GM15510 (cell line): ENCODE data around the gene DHX9.

Experiments used
- POLR2A ChIP-seq: IDR thresholded peaks from 3 replicates; pipeline ENCODE4 v1.6.1; 2011; ENCODE audit warnings: borderline replicate concordance; ENCODE audit not compliant: insufficient read length; ENCODE audit errors: extremely low read depth

DHX9 gene

DNA sequence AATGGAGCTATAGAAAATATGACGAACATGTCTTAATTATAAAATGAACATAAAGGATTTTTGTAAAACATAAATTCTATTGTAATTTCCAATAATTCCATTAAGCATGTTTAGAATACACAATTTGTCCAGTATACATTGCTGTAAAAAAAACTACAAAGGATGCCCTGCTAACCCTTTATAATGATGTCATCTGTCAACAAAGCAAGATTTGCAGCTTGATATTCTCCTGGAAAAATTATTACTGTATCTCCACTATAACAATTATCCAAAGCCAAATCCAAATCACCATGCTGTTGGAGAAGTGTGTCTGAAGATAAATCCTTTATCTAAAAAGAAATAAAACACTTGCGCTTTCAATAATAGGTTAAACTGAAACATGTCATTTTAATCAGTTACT lies 66.2 kb downstream of the DHX9 start:
- no peak for TF ChIP-seq POLR2A

DNA sequence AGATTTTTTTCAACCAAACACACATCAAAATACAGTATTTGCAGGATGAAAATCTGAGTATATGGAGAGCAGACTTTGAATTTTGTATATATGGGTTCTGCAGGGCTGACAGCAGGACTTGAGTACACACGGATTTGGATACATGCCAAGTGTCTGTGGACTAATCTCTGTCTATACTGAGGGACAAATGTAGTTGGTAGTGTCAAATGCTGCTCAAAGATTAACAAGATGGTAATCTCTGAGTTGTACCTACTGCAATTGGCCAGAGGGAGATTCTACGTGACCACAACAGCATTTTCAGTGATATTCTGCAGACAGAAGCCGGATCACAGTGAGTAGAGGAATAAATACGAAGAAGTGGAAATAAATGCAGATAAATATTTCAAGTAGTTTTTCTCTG lies 70.4 kb downstream of the DHX9 start:
- no peak for TF ChIP-seq POLR2A

DNA sequence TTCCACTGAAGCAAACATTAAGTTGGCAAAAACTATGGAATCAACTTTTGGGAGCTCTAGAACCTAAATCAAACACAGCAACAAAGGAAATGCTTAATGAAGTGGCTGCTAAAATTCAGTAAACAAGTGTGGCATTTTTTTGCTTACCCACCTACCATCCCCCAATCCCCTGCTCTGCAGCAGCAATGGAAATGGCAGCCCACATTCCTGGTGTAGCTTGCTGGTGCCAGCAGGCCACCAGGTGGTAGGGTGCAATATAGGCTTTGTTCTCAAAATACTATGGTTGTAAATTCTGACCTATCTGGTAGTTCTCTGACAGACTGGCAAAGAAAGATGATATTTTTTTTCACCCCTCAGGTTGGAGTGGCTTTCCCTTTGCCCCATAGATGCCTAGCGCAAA lies 71.0 kb downstream of the DHX9 start:
- TF ChIP-seq POLR2A: no peak

DNA sequence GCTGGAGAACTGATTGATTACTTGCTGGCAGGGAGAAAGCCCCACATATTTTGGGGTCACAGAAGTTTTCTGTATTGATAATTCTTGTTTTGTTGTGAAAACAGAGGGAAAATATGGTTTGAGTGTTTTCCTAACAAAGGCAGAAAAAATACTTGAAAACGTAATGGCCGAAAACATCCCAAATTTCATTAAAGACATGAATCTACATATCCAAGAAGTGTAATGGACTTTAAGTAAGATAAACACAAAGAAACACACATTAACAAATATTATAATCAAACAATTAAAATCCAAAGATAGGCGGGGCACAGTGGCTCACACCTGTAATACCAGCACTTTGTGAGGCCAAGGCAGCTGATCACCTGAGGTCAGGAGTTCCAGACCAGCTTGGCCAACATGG lies 74.3 kb downstream of the DHX9 start:
- no peak for TF ChIP-seq POLR2A

DNA sequence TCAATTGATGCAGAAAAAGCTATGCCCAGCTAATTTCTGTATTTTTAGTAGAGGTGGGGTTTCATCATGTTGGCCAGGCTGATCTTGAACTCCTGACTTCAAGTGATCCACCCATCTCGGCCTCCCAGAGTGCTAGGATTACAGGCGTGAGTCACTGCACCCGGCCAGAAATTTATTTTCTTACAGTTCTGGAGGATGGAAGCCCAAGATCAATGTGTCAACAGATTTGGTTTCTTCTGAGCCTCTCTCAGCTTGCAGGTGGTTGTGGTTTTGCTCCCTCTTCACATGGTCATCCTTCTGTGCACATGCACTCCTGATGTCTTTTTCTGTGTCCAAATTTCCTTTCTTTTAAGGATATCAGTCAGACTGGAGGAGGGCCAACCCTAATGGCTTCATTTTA lies 78.2 kb downstream of the DHX9 start:
- no peak for TF ChIP-seq POLR2A

DNA sequence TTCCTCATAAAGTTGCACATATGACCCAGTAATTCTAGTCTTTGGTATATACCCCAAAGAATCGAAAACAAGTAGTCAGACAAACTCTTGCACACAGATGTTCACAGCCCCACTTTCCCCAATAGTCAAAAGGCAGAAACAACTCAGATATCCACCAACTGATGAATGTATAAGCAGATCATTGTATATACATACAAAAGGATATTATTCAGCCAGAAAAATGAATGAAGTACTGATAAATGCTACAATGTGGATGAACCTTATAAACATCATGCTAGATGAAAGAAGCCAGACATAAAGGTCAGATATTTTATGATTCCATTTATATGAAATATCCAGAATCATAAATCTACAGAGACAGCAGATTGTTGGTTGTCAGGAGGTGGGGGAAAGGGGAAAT lies 86.5 kb downstream of the DHX9 start:
- TF ChIP-seq POLR2A: no peak

DNA sequence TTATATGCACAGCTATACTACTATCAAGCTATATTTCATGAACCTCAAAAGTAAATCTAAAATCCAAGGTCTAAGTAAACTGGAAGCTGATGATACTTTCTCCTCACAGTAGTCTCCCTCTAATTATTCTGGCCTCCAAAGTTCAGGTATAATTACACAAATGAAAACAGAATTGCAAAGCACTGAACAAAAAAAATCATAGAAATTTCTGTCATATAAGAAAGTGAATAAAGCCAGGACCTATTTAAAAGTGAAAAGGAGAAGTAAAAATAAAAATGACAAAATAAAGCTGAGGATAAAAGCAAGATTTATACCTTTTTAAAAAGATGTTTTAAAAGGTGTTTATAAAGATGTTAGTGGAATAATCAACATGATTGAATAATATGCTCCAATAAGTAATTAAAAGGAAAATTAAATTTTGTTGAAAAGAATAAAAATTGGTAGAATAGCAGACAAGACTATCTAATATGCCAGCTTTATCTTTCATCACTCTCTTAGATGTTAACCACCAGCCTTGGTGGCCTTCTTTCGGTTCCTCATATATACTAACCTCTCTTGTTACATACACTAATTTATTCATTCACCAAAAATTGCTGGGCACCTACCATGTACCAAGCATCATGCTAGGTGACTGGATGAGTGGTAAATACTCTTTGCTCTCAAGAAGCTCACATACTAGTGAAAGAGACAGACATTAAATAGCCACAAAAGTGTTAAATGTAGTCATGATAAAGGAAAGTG lies 88.7 kb downstream of the DHX9 start:
- TF ChIP-seq POLR2A: no peak

DNA sequence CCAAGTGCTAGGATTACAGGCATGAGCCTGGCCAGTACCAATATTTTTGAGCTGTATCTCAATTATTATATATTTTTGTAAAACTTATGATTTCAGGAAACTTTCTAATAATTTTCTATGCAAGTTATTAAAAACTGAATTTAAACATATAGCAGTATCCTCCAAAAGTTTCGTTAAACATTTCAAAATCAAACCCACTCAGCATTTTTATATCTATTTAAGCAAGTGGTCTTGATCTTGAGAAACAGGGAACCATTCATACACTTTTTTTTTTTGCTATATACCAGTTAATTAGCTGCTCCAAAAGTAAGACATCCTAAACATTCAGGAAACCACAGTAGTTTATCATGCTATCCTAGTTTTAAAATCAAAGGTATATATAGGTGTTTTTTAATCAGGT lies 91.8 kb downstream of the DHX9 start:
- no peak for TF ChIP-seq POLR2A

DNA sequence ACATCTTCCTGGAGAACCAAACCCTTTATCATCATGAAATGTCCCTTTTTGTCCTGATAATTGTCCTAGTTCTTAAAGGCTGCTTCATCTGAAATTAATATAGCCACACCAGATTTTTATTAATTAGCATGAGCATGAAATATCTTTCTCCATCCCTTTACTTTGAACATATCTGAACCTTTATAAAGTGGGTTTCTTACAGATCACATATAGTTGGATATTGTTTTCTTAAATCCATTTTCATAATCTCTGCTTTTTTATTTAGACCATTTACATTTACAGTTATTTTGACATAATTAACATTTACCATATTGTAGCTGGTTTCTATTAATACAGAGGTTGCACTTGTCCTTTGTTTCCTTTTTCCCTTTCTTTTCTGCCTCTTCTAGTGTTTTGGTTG lies 96.6 kb downstream of the DHX9 start:
- no peak for TF ChIP-seq POLR2A
